GM21447 (cell line): ENCODE results near the gene TTC6.

Source experiments
- ATAC-seq: cut with Tn5 transposase; IDR thresholded peaks from one replicate; pipeline ENCODE4 v1.9.1; 2021; ENCODE audit not compliant: unreplicated experiment

The TTC6 gene

GRCh38 chr14:37623971-37624370 lies 28.5 kb downstream of the TTC6 start:
- no peak for ATAC-seq

GRCh38 chr14:37625597-37626595 lies 30.5 kb downstream of the TTC6 start:
- no peak for ATAC-seq

GRCh38 chr14:37637341-37637740 lies 41.9 kb downstream of the TTC6 start:
- no peak for ATAC-seq

GRCh38 chr14:37638599-37638998 lies 43.2 kb downstream of the TTC6 start:
- ATAC-seq, result no peak

DNA sequence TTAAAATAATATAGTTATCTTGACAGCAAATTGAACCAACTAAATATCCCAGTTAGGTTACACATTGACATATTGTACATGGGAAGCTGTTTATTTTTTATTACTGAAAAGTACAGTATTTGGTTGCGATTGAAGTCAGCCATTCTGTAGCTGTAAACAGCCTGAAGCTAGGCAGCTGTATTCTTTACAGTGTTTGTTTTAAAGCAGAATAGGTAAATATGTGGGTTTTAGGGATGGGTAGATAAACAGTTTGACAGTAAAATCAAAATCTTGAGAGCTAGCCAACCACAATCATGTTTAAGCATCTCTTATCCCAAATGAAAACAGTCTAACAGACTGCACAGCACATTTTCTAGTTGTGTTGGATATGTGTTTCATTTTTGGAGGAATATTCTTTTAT lies 45.7 kb downstream of the TTC6 start:
- no peak for ATAC-seq

DNA sequence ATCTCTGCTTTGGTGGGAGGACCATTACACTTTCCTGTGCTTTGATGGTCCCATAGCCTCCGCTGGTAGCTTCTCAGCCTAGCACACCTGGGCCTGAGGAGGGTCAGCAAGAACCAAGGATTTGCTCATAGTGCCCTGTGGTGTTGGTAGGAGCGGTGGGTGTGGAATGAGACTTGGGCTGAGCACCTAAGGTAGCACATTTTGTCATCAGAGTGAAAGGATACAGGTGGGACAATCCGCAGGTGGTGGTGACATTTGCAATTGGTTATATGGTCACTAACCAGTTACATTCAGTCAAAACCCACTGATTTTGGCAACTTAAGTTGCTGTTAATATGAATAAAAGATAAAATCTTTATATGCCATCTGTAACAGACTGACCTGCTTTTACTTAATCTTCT lies 46.7 kb downstream of the TTC6 start:
- no peak for ATAC-seq

GRCh38 chr14:37643701-37644100 lies 48.3 kb downstream of the TTC6 start:
- no peak for ATAC-seq
